HEK293T (cell line): ENCODE data around the gene IRF8.
"Not testable (repeated sequence)": the region's sequence is repeated elsewhere in the genome, so short reads cannot be mapped to it uniquely, and the experiment has no call there.

ENCODE experiments used
- BHLHE40 ChIP-seq: fragments of 450-650 bp; IDR thresholded peaks from 2 replicates; pipeline ENCODE4 v1.6.1; 2016; ENCODE audit warnings: mild to moderate bottlenecking, moderate library complexity, borderline replicate concordance
- ELF4 ChIP-seq: fragments of 450-650 bp; IDR thresholded peaks from 2 replicates; pipeline ENCODE4 v1.6.1; 2017; ENCODE audit warnings: antibody characterized with exemption
- FOXA1 ChIP-seq: fragments of 450-650 bp; IDR thresholded peaks from 2 replicates; pipeline ENCODE4 v1.6.1; 2016; ENCODE audit warnings: mild to moderate bottlenecking
- FOXK2 ChIP-seq: fragments of 450-650 bp; IDR thresholded peaks from 2 replicates; pipeline ENCODE4 v1.6.1; 2016; ENCODE audit warnings: mild to moderate bottlenecking
- HDGF ChIP-seq: fragments of 450-650 bp; IDR thresholded peaks from 2 replicates; pipeline ENCODE4 v1.6.1; 2017; ENCODE audit warnings: antibody characterized with exemption, borderline replicate concordance
- L3MBTL2 ChIP-seq: fragments of 450-650 bp; conservative IDR thresholded peaks from 2 replicates; pipeline ENCODE4 v1.6.1; 2016; ENCODE audit warnings: mild to moderate bottlenecking
- LEF1 ChIP-seq: fragments of 450-650 bp; IDR thresholded peaks from 2 replicates; pipeline ENCODE4 v1.6.1; 2017; ENCODE audit warnings: mild to moderate bottlenecking, borderline replicate concordance
- NFRKB ChIP-seq: fragments of 450-650 bp; IDR thresholded peaks from 2 replicates; pipeline ENCODE4 v1.6.1; 2016; ENCODE audit warnings: mild to moderate bottlenecking, moderate library complexity
- SP1 ChIP-seq: fragments of 450-650 bp; IDR thresholded peaks from 2 replicates; pipeline ENCODE4 v1.6.1; 2017
- SUZ12 ChIP-seq: fragments of 450-650 bp; IDR thresholded peaks from 2 replicates; pipeline ENCODE4 v1.6.1; 2016; ENCODE audit warnings: mild to moderate bottlenecking
- TARDBP ChIP-seq: fragments of 450-650 bp; IDR thresholded peaks from 2 replicates; pipeline ENCODE4 v1.6.1; 2016
- ZNF384 ChIP-seq: fragments of 450-650 bp; IDR thresholded peaks from 2 replicates; pipeline ENCODE4 v1.6.1; 2016
- TF ChIP-seq, protein P1 (sequence below): fragments of 450-650 bp; IDR thresholded peaks from 2 replicates; pipeline ENCODE4 v1.6.1; 2016

DNA sequence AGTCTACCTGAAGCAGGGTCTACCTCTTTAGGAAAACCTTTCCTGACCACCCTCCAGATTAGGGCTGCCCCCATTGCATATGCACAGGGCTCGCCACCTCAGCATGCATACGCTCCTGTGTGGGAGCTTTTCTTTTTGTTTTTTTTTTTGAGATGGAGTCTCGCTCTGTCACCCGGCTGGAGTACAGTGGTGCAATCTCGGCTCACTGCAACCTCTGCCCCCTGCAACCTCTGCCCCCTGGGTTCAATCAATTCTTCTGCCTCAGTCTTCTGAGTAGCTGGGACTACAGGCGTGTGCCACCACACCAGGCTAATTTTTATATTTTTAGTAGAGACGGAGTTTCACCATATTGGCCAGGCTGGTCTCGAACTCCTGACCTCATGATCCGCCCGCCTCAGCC, 43.7 kb downstream of the IRF8 start:
- not testable (repeated sequence) for TF ChIP-seq ELF4, FOXA1, SP1, L3MBTL2, SUZ12, TARDBP, NFRKB, BHLHE40, FOXK2, HDGF, ZNF384, LEF1
- TF ChIP-seq, protein P1, sequence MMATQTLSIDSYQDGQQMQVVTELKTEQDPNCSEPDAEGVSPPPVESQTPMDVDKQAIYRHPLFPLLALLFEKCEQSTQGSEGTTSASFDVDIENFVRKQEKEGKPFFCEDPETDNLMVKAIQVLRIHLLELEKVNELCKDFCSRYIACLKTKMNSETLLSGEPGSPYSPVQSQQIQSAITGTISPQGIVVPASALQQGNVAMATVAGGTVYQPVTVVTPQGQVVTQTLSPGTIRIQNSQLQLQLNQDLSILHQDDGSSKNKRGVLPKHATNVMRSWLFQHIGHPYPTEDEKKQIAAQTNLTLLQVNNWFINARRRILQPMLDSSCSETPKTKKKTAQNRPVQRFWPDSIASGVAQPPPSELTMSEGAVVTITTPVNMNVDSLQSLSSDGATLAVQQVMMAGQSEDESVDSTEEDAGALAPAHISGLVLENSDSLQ, result not testable (repeated sequence)
